Muscle of back (tissue), 10 donors: Measurements from ENCODE around the gene LDLRAD1. TPM values are rescaled to one million over a fixed set of nuclear protein-coding genes. Genes with fewer than 3 reads are reported as not detected.

ENCODE experiments used
- polyA plus RNA-seq, 10 donors: library from polyadenylated mRNA; unstranded; fragments of 120-200 nt; gene quantifications; one replicate each; pipeline ENCODE4 v1.2.1, GENCODE V29; 2013; ENCODE audit not compliant: insufficient read length in 10 of 10

Gene LDLRAD1
- polyA plus RNA-seq, 10 donors, result not detected

Other genes starting within 250 kb of the LDLRAD1 start
- gene NDC1, start 179.9 kb downstream of the LDLRAD1 start, polyA plus RNA-seq, result 10 to 100 TPM in 9 of 10 donors, 1 to 10 TPM in 1; 9.6 to 16.3 (median 12.3) TPM
- gene YIPF1, start 128.4 kb downstream of the LDLRAD1 start, polyA plus RNA-seq, result 10 to 100 TPM; 12.7 to 17.1 (median 14.3) TPM
- under 1 TPM in 6 of 10 donors, not detected in 4; 0.11 to 0.49 (median 0.23) TPM for gene DIO1, start 124.0 kb downstream of the LDLRAD1 start, polyA plus RNA-seq
- gene IFT25, start 72.5 kb downstream of the LDLRAD1 start, polyA plus RNA-seq, result 10 to 100 TPM; 20.3 to 32.2 (median 25.4) TPM
- gene LRRC42, start 71.8 kb downstream of the LDLRAD1 start, polyA plus RNA-seq, result 10 to 100 TPM; 20.6 to 34.4 (median 23.3) TPM
- gene TMEM59, start 35.0 kb upstream of the LDLRAD1 start, polyA plus RNA-seq, result 100 to 1,000 TPM; 140 to 172 (median 156) TPM
- gene TCEANC2, start 35.4 kb upstream of the LDLRAD1 start, polyA plus RNA-seq, result 1 to 10 TPM; 4.9 to 7.7 (median 5.6) TPM
- gene CDCP2, start 134.8 kb upstream of the LDLRAD1 start, polyA plus RNA-seq, result under 1 TPM in 3 of 10 donors, not detected in 7; 0.08 to 0.20 (median 0.10) TPM
- gene CYB5RL, start 181.8 kb upstream of the LDLRAD1 start, polyA plus RNA-seq, result 1 to 10 TPM; 4.3 to 8.4 (median 5.7) TPM
- gene MRPL37, start 182.0 kb upstream of the LDLRAD1 start, polyA plus RNA-seq, result 10 to 100 TPM; 54.6 to 64.7 (median 62.6) TPM